Kidney (tissue), 14 donors: Measurements from ENCODE around the gene SLC20A1. TPM values are rescaled to one million over a fixed set of nuclear protein-coding genes. Genes with fewer than 3 reads are reported as not detected.

Source experiments
- DNase-seq, 5 donors: peaks; one replicate each; pipeline ENCODE4 v3.0.0-alpha.2; 2013 to 2020
- FAIRE-seq: peaks from 2 replicates; lab custom pipeline; 2012; peaks lifted over from hg19 to GRCh38; lab: Jason Lieb, UNC
- H3K27ac ChIP-seq, 2 donors: one replicate each; pipeline ENCODE4 v1.7.0; 2013; ENCODE audit warnings: low read depth in 2 of 2, low read length in 2 of 2, inconsistent platforms in 1 of 2
- H3K27me3 ChIP-seq: one replicate; pipeline ENCODE4 v1.7.1; 2013; ENCODE audit warnings: low read length, inconsistent platforms; ENCODE audit not compliant: control insufficient read depth, insufficient read depth
- H3K36me3 ChIP-seq, 3 donors: one replicate each; pipeline versions ENCODE4 v1.7.0 to v1.7.1; 2013; ENCODE audit warnings: low read length in 3 of 3, control low read depth in 1 of 3, inconsistent platforms in 1 of 3; ENCODE audit not compliant: insufficient read depth in 3 of 3, control insufficient read depth in 2 of 3
- H3K4me1 ChIP-seq, 3 donors: one replicate each; pipeline versions ENCODE4 v1.7.0 to v1.7.1; 2013; ENCODE audit warnings: low read length in 3 of 3, inconsistent platforms in 1 of 3, low read depth in 1 of 3; ENCODE audit not compliant: control insufficient read depth in 2 of 3, insufficient read depth in 2 of 3
- H3K4me3 ChIP-seq, 3 donors: one replicate each; pipeline versions ENCODE4 v1.7.0 to v1.8.1; 2013; ENCODE audit warnings: low read length in 3 of 3, control low read depth in 1 of 3, inconsistent platforms in 1 of 3
- H3K9ac ChIP-seq, 3 donors: one replicate each; pipeline versions ENCODE4 v1.7.0 to v1.7.1; 2013; ENCODE audit warnings: low read length in 3 of 3, control low read depth in 1 of 3, inconsistent platforms in 1 of 3
- H3K9me3 ChIP-seq, 3 donors: one replicate each; pipeline versions ENCODE4 v1.7.0 to v1.7.1; 2013; ENCODE audit warnings: low read length in 3 of 3, control low read depth in 1 of 3, inconsistent platforms in 1 of 3; ENCODE audit not compliant: control insufficient read depth in 2 of 3, insufficient read depth in 1 of 3
- CTCF ChIP-seq: IDR thresholded peaks from 3 replicates; pipeline ENCODE4 v1.5.1; 2012; ENCODE audit warnings: mild to moderate bottlenecking, moderate library complexity, borderline replicate concordance; ENCODE audit not compliant: insufficient read depth; ENCODE audit errors: extremely low read depth
- intact Hi-C: fragments of 100-400 bp; cut with DNase I; formaldehyde crosslinking; loops from one replicate; pipeline ENCODE4 v1.11.1; 2022
- polyA plus RNA-seq: library from polyadenylated mRNA; stranded (reverse); fragments of 350-450 nt; fragmentation: Illumina TruSeq; extraction: RNeasy Lipid Tissue Mini Kit (QIAGEN cat#74804); gene quantifications from one replicate; pipeline ENCODE4 v1.2.3, GENCODE V29; 2014; ENCODE audit warnings: low read depth, low replicate concordance; ENCODE audit not compliant: insufficient read depth
- total RNA-seq: library from RNA; stranded (reverse); fragmentation: NEBNext Ultra II Directional; extraction: Animal tissue kit (Norgen Biotek cat#: 25700); gene quantifications from one replicate; pipeline ENCODE4 v1.2.1, GENCODE V29; 2021
- donor health status: control.
- donor health status: control.
- donor health status: control.
- donor health status: control.
- donor health status: control.
- donor health status: DM: yes; HTN: yes; CAD: no.
- donor health status: Normal renal cell carcinoma (clear cell type).

Gene SLC20A1
- total and polyA plus RNA-seq, 2 donors from 2014 or later: 10.4 to 46.2 TPM

GRCh38 chr2:112629823-112630222 is 15.9 kb upstream of the SLC20A1 start:
- Histone ChIP-seq H3K4me1 (peaks cover 0 to 7% (median 3%) of the 10 kb centered on the region in 3 donors), H3K27me3 (no peaks in the 10 kb centered on the region), H3K36me3 (no peaks in the 10 kb centered on the region), H3K9me3 (no peaks in the 10 kb centered on the region), H3K9ac (no peak overlapping the region), H3K27ac (no peak overlapping the region), H3K4me3 (no peak overlapping the region)
- no peak for TF ChIP-seq CTCF
- intact Hi-C loops: no loop called here
- DNase-seq: no peak
- FAIRE-seq: no peak

GRCh38 chr2:112630268-112630667 is 15.5 kb upstream of the SLC20A1 start:
- no peaks in the 10 kb centered on the region for H3K9me3 ChIP-seq
- H3K9ac ChIP-seq: no peak overlapping the region
- H3K36me3 ChIP-seq: no peaks in the 10 kb centered on the region
- H3K27me3 ChIP-seq: no peaks in the 10 kb centered on the region
- peaks cover 0 to 7% (median 3%) of the 10 kb centered on the region in 3 donors for H3K4me1 ChIP-seq
- no peak overlapping the region for H3K27ac ChIP-seq
- no peak overlapping the region for H3K4me3 ChIP-seq
- intact Hi-C loops: no loop called here
- FAIRE-seq: no peak
- DNase-seq: no peak
- no peak for TF ChIP-seq CTCF

GRCh38 chr2:112633708-112634107 is 12.0 kb upstream of the SLC20A1 start:
- Histone ChIP-seq H3K9me3 (no peaks in the 10 kb centered on the region), H3K9ac (no peak overlapping the region), H3K4me3 (no peak overlapping the region), H3K27me3 (no peaks in the 10 kb centered on the region), H3K27ac (no peak overlapping the region), H3K4me1 (peaks cover 0 to 3% (median 3%) of the 10 kb centered on the region in 3 donors), H3K36me3 (no peaks in the 10 kb centered on the region)
- intact Hi-C loops: no loop called here
- no peak for TF ChIP-seq CTCF
- DNase-seq (no peak), FAIRE-seq (no peak)
